A549 (cell line): ENCODE measurements around the gene RAB3IP.

ENCODE experiments used
- BHLHE40 ChIP-seq: IDR thresholded peaks from 2 replicates; pipeline ENCODE4 v1.6.1; 2012; ENCODE audit warnings: low read depth, low read length, inconsistent platforms
- CTCF ChIP-seq: fragments of >200 bp; sonication (Bioruptor Twin); formaldehyde crosslinking; IDR thresholded peaks from 3 replicates; pipeline ENCODE4 v1.5.1; 2016
- POLR2A ChIP-seq: IDR thresholded peaks from 2 replicates; pipeline ENCODE4 v1.6.1; 2012; ENCODE audit warnings: mild to moderate bottlenecking, low read length

- no peak for TF ChIP-seq POLR2A
- TF ChIP-seq BHLHE40, result no peak
- no peak for TF ChIP-seq CTCF
These were observed 85.4 kb downstream of the RAB3IP start for GRCh38 chr12:69824028-69824427.
